Testis (tissue), 3 donors: ENCODE results near the gene ITFG2. TPM values are rescaled to one million over a fixed set of nuclear protein-coding genes. Genes with fewer than 3 reads are reported as not detected.

Experiments
- DNase-seq: peaks from one replicate; pipeline ENCODE4 v3.0.0-alpha.2; 2019
- H3K27ac ChIP-seq, 2 donors: fragments of 200-600 bp; sonication (generic); one replicate each; pipeline ENCODE4 v1.5.1; 2019
- H3K27me3 ChIP-seq: fragments of 200-600 bp; sonication (generic); one replicate; pipeline ENCODE4 v1.5.1; 2019
- H3K36me3 ChIP-seq: fragments of 200-600 bp; sonication (generic); one replicate; pipeline ENCODE4 v1.5.1; 2017; ENCODE audit warnings: low read depth; ENCODE audit errors: missing control alignments
- H3K4me1 ChIP-seq: fragments of 200-600 bp; sonication (generic); one replicate; pipeline ENCODE4 v1.5.1; 2019
- H3K4me3 ChIP-seq, 2 donors: fragments of 200-600 bp; sonication (generic); one replicate each; pipeline ENCODE4 v1.5.1; 2017 to 2019
- H3K9me3 ChIP-seq: fragments of 200-600 bp; sonication (generic); one replicate; pipeline ENCODE4 v1.5.1; 2017
- CTCF ChIP-seq, 3 experiments: fragments of 450-650 bp in 2 of 3; fragments of 200-600 bp in 1 of 3; sonication (generic) in 1 of 3; IDR thresholded peaks; one replicate each; pipeline ENCODE4 v1.5.1; 2016 to 2019; ENCODE audit warnings: antibody characterized with exemption in 3 of 3, mild to moderate bottlenecking in 2 of 3, moderate library complexity in 1 of 3
- POLR2A ChIP-seq: fragments of 450-650 bp; IDR thresholded peaks from one replicate; pipeline ENCODE4 v1.6.1; 2017; ENCODE audit warnings: antibody characterized with exemption, mild to moderate bottlenecking, moderate library complexity
- WGBS, 2 donors: methylation state at CpG; one replicate each; pipeline ENCODE4 v1.1.5; 2018; 5-methylcytosine and 5-hydroxymethylcytosine counted together
- intact Hi-C: fragments of 100-400 bp; cut with DNase I; formaldehyde crosslinking; loops from one replicate; pipeline ENCODE4 v1.15.1; 2023; ENCODE audit warnings: low total_unique reads
- polyA plus RNA-seq: library from polyadenylated mRNA; stranded (reverse); fragments of 350-450 nt; fragmentation: Illumina TruSeq; extraction: RNeasy Lipid Tissue Mini Kit (QIAGEN cat#74804); gene quantifications from one replicate; pipeline ENCODE4 v1.2.3, GENCODE V29; 2014; ENCODE audit warnings: low read depth, low replicate concordance; ENCODE audit not compliant: insufficient read depth
- total RNA-seq, 2 donors: library from RNA; depleted of rRNA; stranded (reverse); fragments of >200 nt; gene quantifications; one replicate each; pipeline ENCODE4 v1.2.3, GENCODE V29; 2016

ITFG2 gene
- total and polyA plus RNA-seq, 3 donors from 2014 or later, result 32.6 to 69.4 (median 54.1) TPM

- Histone ChIP-seq H3K4me1 (peaks cover 19% of the 10 kb centered on the region), H3K27ac (no peak overlapping the region)
- no peak for DNase-seq
Observed at GRCh38 chr12:2800046-2800570, 12.4 kb upstream of the ITFG2 start.

GRCh38 chr12:2801044-2801783 lies 11.3 kb upstream of the ITFG2 start:
- H3K27me3 ChIP-seq, result no peaks in the 10 kb centered on the region
- TF ChIP-seq CTCF (IDR thresholded peaks at IDR 0.05) (no peak), POLR2A (no peak)
- H3K27ac ChIP-seq, result no peak overlapping the region
- peaks cover 19% of the 10 kb centered on the region for H3K4me1 ChIP-seq
- 83 to 86% methylated on average over 10 to 16 of the region's 16 CpGs for WGBS, 2 donors
- H3K9me3 ChIP-seq, result no peaks in the 10 kb centered on the region
- intact Hi-C loops, result no loop called here
- no peaks in the 10 kb centered on the region for H3K36me3 ChIP-seq
- H3K4me3 ChIP-seq, result no peak overlapping the region
- DNase-seq, result no peak

More at GRCh38 chr12:2800046-2800570, 12.4 kb upstream of the ITFG2 start:
- Histone ChIP-seq H3K9me3 (no peaks in the 10 kb centered on the region), H3K27me3 (no peaks in the 10 kb centered on the region), H3K36me3 (no peaks in the 10 kb centered on the region), H3K4me3 (no peak overlapping the region)
- 93 to 95% methylated on average over 3 of the region's 3 CpGs for WGBS, 2 donors
- intact Hi-C loops, result no loop called here
- TF ChIP-seq CTCF (IDR thresholded peaks at IDR 0.05) (no peak), POLR2A (no peak)

GRCh38 chr12:2803635-2804392 lies 8.7 kb upstream of the ITFG2 start:
- DNase-seq, result no peak

GRCh38 chr12:2804393-2805142 lies 7.9 kb upstream of the ITFG2 start:
- no peaks in the 10 kb centered on the region for H3K27me3 ChIP-seq
- intact Hi-C loops, result no loop called here
- H3K9me3 ChIP-seq, result no peaks in the 10 kb centered on the region
- TF ChIP-seq CTCF (IDR thresholded peaks at IDR 0.05) (no peak), POLR2A (no peak)
- H3K4me3 ChIP-seq, result no peak overlapping the region
- H3K36me3 ChIP-seq, result no peaks in the 10 kb centered on the region
- 69% methylated on average over 5 of the region's 5 CpGs for WGBS, 2 donors
- H3K4me1 ChIP-seq, result peaks cover 3% of the 10 kb centered on the region
- H3K27ac ChIP-seq, result no peak overlapping the region
- DNase-seq, result peak; percentile 42

More at GRCh38 chr12:2803635-2804392, 8.7 kb upstream of the ITFG2 start:
- 89 to 93% methylated on average over 7 of the region's 7 CpGs for WGBS, 2 donors
- no peak for TF ChIP-seq CTCF (IDR thresholded peaks at IDR 0.05)
- TF ChIP-seq POLR2A, result no peak
- no peak overlapping the region for H3K4me3 ChIP-seq
- peaks cover 3% of the 10 kb centered on the region for H3K4me1 ChIP-seq
- no peaks in the 10 kb centered on the region for H3K36me3 ChIP-seq
- no peaks in the 10 kb centered on the region for H3K9me3 ChIP-seq
- H3K27ac ChIP-seq, result no peak overlapping the region
- intact Hi-C loops, result no loop called here
- no peaks in the 10 kb centered on the region for H3K27me3 ChIP-seq
